Measurements from ENCODE around the gene SLFN13.

DNA sequence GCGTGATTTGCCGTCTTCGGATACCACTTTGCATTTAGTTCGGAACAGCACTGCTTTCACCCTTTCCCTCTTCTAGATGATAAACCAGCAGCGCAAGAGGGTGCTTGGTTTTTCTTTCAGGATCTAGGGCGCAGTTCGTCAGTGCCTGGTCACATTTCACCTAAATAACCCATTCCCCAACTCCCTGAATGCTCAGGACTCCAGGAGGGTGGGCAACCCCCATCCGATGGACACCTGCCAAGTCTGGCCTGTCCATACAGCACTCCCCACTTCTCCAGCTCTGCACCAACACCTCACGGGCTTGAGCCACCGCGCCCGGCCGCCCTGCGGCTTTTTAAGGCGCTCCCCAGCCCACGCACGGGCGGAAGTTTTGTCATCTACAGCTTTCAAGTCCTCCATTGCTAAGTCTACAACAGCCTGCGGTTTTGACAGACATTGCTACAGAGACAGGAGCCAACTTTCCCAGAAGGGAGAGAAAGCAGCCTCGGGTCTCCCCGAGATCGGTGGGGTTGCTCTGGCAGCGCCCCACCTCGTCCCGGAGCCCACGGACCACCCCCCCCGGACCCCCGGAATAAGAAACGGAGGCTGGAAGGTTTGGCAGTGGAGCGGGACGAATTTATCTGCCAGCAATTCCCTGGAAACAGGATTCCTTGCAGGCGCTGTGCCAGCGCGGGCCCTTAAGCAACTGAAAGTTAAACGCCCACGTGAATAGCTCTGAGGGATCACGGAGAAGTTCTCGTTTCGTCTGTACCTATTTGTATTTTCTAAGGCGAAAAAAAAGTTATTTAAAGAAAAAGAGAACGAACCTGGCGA is 38.6 kb upstream of the SLFN13 start:
- TF ChIP-seq, protein P1, sequence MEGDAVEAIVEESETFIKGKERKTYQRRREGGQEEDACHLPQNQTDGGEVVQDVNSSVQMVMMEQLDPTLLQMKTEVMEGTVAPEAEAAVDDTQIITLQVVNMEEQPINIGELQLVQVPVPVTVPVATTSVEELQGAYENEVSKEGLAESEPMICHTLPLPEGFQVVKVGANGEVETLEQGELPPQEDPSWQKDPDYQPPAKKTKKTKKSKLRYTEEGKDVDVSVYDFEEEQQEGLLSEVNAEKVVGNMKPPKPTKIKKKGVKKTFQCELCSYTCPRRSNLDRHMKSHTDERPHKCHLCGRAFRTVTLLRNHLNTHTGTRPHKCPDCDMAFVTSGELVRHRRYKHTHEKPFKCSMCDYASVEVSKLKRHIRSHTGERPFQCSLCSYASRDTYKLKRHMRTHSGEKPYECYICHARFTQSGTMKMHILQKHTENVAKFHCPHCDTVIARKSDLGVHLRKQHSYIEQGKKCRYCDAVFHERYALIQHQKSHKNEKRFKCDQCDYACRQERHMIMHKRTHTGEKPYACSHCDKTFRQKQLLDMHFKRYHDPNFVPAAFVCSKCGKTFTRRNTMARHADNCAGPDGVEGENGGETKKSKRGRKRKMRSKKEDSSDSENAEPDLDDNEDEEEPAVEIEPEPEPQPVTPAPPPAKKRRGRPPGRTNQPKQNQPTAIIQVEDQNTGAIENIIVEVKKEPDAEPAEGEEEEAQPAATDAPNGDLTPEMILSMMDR (IDR thresholded peaks at IDR 0.05; ENCODE audit: insufficient read depth, low read length, poor library complexity, severe bottlenecking) = no peak
- no peak for TF ChIP-seq EZH2phosphoT487 (conservative IDR thresholded peaks at IDR 0.05; ENCODE audit: low read length)

All from SU-DHL-6 (cell line).